Measurements from ENCODE around the gene GOLGA5.

Gene GOLGA5

GRCh38 chr14:92880851-92881250, 86.7 kb downstream of the GOLGA5 start:
- DNase-seq, result no peak

GRCh38 chr14:92883066-92883465, 89.0 kb downstream of the GOLGA5 start:
- DNase-seq, result no peak

- DNase-seq, result no peak
Measured at GRCh38 chr14:92884410-92884809, 90.3 kb downstream of the GOLGA5 start.

- DNase-seq, result no peak
Measured at GRCh38 chr14:92885279-92886061, 91.4 kb downstream of the GOLGA5 start.

- no peak for DNase-seq
Measured at GRCh38 chr14:92886337-92886736, 92.2 kb downstream of the GOLGA5 start.

- no peak for DNase-seq
Measured at GRCh38 chr14:92887157-92887556, 93.1 kb downstream of the GOLGA5 start.

GRCh38 chr14:92888896-92889295, 94.8 kb downstream of the GOLGA5 start:
- no peak for DNase-seq
